HG03135 (cell line): Measurements from ENCODE around the gene DLX6.

Experiments
- ATAC-seq: cut with Tn5 transposase; IDR thresholded peaks from one replicate; pipeline ENCODE4 v1.9.1; 2021; ENCODE audit warnings: mild to moderate bottlenecking, moderate library complexity; ENCODE audit not compliant: unreplicated experiment

The DLX6 gene

DNA sequence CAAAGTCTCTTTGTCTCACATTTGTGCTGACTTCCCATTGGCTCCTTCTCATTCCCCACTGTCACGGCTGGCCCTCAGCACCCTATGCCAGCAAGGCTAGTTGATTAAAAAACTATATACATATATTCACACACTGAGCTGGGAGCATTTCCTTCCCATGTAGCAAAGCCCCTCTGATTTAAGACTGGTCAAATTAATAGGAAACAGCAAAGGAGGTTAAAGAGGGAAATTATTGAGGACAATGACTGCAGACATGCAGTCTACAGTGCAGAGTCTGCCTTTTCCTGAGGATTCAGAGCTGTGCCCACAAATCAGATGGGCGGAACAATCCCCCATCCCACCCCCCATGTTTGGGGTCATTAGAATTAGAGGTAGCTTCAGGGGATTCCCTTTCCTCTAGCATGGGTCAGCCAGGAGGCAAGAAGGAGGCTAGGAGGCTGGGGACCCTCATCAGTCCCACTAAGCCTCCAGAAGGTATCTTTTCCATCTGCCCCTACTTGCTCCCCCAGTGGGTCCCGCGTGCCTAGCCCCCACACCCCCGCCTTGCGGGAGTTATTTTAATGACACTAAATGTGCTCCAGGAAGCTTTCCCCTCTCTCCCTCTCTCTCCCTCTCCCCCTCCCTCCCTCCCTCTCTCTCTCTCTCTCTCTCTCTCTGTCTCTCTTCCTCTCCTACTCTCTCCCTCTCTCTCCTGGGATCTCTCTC lies 9.8 kb upstream of the DLX6 start:
- no peak for ATAC-seq

DNA sequence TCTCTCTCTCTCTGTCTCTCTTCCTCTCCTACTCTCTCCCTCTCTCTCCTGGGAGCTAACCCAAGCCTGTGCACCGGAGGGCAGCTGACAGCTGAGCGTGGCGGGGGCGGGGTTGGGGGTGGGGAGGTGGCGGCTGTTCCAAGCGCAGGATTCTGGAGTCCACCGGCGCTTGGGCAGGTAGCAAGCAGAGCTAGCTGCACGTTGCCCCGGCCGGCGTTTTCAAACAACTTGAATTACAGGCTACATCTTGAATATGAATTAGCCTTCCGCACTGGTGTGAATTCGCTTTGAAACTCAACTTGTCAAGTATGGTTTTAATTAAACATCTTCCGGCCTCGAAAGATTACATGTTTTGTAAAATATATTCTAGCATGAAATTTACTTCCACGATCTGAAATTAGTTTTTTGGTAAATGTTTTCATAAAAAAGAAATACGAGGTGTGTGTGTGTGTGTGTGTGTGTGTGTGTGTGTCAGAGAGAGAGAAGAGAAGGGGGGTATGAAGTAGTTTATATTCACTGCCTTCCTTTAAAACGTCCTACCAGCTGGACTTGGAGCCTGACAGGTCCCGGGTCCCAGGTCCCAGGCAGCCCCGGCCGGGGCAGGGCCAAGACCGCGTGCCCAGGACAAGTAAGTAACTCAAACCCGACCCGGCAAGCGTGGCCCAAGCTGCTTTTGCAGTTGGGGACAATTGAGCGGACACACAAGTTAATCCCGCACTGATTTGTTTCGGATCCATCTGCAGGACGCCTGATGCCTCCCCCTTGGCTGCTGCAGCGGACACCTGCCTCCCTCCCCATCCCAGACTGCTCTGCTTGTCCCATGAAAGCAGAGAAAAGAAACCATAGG lies 9.0 kb upstream of the DLX6 start:
- no peak for ATAC-seq

DNA sequence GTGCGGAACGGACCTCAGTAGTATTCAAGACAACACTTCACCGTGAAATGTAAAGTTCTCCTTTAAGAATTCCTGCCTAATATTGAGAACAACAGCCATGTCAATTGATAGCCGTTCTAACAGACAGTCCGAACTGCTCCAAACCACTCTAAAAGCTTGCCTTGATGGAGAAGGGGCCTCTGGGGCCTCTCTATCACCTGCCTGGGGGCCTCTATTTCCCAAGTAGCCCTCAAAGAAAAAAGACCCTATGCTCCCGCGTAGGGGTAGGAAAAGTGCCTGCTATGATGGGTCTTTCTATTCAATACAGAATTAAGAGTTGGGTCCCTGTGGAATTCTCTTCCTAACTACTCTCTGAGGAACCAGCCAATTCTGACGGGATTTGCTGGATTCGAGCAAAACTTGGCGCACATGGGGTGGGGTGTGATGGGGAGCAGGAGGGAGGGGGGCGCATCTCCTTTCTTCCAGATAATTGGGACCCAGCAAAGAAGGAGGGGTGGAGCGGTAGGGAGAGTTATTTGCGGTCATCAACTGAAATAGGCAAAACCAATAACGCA lies 8.3 kb upstream of the DLX6 start:
- ATAC-seq, result no peak

DNA sequence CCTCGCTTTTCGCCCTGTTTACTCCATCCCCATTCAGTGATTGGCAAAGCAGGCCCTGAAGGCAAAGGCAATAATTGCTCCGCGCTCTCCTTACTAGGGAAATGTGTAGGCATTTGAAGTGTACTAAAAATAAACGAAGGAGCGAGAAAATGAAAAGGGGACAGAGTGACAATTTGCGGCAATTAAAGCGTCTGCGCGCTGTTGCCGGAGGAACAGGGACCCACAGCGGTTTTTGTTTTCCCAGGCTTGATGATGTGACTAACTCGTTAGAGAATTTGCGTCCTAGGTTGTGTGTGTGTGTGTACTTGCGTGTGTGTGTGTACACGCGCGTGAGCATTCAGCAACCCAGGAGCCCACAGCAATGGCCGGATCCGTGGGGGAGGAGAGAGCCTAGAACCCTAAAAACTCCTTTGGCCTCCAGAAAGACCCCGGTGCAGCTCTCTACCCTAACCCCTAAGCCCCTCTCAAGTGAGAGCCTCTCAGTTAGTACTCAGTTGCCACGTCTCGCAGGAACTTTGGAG lies 7.8 kb upstream of the DLX6 start:
- ATAC-seq, result no peak

DNA sequence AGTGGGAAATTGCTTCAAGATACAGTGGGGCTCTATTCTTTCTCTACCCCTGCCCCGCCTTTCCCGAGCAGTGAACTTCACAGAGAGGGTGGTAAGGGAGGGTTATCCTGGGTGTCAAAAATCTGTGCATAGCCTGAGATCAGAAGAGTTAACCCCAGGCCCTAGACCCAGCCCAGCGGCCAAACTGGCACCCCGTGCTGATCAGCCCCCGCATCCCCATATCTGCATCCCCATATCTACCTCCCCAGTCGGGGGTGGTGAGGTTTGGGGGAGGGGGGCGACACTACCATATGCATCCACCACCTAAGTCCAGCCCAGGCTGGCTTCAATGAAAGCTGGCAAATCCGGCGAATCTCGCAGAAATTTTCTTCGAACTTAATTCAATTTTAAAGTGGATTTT lies 7.0 kb upstream of the DLX6 start:
- no peak for ATAC-seq

DNA sequence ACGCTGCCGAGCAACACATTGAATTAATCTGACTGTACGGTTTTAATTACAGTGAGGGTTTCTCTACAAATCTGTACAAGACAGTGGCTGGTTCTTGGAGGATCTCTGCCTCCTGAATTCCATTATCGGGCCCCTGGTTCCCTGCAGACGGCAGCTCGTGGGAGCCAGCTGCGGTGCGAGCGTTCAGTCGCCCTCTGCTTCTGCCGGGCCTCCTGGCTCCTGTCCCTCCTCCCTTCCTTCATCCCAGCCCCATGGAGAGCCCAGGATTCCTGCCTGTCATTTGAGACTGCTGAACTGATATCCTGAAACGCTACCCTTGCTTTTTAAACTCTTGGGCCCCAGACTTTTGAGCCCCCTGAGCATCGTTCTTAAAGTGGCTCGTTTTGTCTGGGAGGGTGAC lies 6.6 kb upstream of the DLX6 start:
- ATAC-seq, result no peak

DNA sequence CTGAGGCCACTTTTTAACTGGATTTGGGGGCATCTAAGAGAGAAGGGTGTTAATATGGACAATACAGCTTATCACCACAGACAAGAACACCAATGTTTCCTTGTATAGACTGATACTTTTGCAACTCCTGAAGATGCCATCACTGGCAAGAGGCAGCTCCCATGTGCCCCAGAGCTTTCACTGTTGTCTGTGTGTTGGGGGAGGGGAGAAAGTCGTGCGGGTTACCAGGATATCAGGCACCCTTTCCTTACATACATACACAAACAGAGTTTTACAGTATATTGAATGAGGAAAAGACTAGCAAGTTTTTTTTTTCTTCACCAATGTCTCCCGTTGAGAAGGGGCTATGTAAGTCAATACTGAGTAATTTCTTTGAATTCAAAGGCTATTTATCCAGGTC lies 4.1 kb upstream of the DLX6 start:
- ATAC-seq, result no peak

DNA sequence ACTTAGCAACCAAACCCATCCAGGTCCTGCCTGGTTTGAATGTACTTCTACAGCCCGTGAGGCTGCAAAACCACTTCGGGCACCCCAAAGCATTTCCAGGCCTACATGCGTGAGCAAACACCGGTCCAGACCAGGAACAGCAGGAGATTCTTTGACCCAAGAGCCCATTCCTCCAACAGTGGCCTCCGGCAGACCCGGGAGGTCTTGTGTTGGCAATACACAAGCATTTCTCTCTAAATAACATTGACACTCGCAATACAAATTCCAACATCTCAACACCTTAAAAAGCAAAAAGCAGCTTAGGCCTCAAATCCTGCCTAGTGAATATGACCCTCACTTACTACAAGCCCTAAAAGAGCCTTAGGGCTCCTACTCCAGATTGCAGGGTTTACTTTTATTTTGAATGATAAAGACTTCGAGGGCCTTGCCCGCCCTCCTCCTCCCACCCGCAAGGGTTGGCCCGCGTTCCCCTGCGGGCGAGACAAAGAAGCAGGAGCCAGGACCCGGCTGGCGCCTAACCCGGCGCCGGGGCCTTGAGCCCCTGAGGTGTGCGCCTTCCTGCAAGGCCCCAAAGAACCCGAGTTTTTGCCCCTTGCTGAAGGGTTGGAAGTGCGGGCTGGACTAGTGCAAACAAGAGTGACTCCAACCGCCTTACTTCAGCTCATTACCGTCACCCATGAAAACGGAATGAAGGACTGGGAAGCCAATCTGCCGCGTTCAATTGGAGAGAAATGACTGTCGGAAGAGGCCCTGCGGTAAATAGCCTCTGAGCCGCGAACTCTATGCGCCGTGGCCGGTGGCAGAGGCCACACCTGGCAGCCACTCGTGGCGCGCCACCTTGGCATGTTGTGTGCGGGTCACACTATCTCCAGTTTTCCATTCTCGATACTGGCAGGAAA lies 3.4 kb upstream of the DLX6 start:
- no peak for ATAC-seq

DNA sequence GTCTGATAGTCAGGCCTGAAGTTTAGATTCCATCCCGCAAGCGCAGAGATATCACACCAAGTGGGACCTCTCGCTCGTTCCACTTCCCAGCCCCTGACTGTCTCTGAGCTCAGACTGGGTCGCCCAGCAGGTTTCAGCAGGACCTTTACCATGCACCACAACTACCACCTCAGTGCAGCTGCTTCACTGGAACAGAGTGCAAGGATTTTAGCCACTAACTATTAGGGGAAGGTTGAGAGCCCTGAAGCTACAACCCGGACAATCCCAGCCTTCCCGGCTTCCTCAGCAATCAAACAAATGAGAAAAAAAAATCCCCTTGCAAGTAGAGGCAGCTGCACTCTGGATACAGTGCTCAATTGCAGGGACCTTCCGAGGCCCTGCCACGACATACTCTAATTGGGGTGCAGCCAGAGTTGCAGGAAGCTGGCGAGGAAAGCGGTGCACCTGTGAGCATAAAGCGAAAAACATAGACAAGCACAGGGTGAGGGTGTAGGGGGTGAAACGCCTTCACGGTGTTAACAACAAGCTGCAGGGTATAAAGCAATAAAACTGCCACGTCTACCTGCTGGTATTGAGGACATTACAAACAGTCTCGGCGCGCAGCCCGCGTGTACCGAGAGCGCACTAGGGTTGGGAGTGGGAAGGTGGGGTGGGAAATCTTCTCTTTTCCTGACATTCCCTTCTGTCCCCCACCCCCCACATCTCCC lies 2.6 kb upstream of the DLX6 start:
- no peak for ATAC-seq

DNA sequence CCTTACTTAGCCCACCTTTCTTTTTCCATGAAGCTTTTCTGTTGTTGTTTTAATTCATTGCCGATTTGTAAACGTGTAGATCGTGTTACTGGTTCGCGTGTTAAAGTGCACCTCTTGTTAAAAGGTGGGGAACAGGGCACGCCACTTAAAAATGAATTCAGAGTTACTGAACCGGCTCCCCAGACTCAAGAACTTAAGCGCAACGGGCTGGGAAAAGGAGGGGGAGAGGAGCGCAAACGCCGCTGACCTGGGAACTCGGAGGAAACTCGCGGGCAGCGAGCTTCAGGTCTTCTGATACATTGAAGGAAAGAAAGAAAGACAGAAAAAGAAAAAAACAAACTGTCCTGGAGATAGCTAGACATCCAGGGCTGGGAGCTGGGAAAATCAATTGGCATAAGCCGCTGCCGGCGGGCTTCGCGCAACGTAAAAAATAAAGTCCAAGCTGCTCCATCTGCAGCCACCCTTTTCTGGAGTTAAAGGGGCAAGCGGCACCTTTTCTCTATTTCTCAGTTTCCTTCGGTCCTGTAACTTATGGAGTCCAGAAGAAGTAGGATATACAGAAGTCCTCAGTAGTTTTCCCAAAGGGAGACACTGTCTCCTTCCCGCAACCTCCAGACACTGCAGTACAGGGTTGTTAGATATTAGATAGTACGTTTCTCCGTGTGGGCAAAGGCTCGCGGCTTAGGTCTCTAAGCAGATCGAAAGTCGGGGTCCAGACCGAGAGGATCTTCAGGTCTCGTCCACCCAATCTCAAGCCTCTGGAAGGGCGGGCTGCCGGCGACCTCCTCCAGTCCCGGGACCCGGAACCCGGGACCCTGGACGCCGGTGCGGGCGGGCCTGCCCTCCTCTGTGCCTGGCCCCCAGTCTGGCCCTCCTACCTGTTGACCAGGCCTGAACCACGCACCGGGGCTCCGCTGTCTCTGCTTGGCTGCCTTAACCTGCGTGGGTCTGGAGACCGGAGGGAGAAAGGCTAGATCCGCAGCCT lies 1.8 kb upstream of the DLX6 start:
- ATAC-seq, result no peak

DNA sequence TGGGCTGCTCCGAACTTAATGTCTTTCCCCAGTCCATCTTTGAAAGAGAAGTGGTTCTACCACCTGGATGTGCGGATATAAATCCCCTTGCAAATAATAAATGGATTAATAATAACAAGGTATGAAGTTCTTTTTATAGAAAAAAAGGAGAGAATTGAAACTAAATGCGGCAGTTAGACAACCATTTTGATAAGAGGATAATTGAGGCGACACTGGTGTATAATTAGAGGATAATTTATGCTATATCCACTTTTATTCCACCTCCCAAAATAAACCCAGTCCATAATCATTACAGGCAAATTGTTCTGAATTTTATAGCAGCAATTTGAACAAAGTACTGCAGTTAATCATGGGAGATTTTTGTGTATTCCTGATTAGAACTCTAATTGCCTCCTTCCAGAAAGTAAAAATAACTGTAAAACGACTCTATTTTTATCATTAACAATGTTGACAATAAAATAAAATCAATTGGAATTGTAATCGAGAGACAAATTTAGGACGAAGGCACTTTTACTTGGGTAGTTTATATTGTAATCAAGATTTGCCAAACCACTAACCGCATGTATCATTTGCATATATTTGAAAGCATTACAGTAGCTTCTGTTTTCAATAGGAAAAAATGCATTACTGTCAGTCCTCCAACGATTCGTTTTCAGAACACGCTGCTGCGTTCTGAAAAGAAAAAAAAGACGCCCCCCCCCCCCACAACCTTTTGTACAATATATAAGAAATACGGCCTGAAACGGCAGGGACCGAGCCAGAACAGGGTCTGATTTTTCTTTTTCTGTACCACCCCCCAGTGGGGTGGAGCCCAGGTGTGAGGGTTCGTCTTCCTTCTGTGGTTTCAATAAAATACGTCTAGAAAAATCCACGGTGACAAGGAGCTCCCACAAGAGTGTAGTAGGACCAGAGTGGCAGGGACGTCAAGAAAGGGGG lies 838 bp upstream of the DLX6 start:
- ATAC-seq, result no peak

DNA sequence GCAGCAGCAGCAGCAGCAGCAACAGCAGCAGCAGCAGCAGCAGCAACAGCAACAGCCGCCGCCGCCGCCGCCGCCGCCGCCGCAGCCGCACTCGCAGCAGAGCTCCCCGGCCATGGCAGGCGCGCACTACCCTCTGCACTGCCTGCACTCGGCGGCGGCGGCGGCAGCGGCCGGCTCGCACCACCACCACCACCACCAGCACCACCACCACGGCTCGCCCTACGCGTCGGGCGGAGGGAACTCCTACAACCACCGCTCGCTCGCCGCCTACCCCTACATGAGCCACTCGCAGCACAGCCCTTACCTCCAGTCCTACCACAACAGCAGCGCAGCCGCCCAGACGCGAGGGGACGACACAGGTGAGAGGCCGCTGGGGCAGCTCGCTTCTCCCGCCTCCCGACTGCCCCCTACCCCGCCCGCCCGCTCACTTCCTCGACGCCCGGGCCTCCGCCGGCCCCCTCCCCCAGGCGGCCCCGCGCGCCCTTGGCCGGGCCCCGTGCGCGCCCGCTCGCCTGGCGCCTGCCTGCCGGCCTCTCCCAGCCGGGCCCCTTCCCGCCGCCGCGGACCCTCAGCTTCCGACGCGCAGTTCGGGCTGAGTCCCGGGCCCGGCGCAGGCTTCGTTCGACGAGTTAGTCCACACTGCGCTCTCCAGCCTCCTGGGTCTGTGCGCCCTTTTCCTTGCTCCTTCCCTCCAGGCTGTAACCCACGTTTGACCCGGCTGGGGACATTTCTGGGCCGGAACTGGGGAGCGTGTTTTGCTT lies 882 bp downstream of the DLX6 start:
- ATAC-seq, result no peak

DNA sequence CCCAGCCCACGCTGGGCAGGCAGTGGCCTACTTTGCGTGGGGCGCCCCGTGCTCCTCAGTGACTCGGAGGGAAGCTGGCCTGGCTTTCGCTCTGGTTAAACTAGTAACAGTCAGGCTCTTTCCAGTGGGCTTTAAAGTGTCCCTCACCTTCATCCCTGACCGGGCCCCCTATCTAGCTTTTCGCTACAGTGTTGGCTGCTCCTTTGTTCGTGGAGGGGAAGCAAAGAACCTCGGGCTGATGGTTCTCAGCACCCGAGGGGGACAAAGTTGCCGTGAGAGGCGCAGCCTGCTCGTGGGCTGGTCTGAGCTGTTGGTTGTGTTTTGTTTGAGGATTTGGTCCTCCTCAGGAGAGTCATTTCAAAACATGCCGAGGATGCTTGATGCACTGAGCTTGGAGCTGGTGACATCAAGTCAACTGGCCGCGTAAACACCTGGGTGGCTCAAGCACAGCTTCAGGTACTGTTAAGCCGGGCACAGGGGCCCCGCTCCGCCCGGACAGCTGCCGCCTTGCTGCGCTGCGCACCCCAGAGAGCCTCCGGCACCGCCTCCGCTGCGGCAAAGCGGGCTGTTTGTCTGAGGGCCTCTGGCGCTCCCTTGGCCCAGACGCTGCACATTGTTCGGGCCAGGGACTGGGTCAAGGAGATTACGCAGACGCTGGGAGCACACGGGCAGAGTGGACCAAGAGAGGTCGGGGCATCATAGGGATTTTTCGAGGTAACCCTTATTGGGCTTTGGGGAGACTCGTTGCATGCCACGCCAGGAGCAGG lies 1.6 kb downstream of the DLX6 start:
- ATAC-seq, result no peak

DNA sequence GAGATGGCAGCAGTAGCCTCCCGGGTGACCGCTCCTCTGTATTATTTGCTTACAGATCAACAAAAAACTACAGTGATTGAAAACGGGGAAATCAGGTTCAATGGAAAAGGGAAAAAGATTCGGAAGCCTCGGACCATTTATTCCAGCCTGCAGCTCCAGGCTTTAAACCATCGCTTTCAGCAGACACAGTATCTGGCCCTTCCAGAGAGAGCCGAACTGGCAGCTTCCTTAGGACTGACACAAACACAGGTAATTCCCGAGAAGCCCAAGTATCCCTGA lies 2.2 kb downstream of the DLX6 start:
- ATAC-seq, result no peak

DNA sequence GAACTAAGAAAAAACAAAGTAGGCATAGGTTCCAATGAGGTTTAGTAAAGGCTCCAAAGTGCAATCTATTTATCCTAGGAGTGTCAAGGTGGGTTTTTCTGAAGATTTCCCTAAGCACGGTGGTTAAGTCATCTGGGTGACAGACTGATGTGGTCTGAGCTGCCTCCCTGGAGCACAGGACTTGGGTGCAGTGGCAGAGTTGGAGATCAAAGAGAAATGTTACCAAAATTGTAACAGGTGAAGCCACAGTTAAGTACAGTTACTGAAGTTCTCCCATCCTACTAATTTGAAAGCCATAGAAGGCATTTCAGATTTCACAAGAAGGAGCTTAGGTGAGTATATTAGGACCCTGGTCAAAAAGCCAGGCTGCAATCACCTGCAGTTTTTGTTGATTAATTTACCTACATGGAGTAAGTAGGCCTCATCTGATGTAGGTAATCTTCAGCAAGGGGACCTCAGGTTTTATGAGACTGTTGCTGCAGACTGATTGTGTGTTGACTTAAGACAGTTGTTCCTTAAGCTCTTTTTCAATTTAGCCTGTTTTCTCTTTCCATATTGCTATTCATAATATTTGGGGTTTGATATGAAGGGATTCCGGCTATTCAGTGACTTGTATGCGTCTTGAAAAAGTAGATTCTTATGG lies 3.0 kb downstream of the DLX6 start:
- ATAC-seq, result no peak
